ENCODE results near the gene TIPARP.

GRCh38 chr3:156649681-156650080 is 24.7 kb upstream of the TIPARP start:
- TF ChIP-seq TAF1 (IDR thresholded peaks at IDR 0.05; ENCODE audit: borderline replicate concordance, insufficient read depth, low read length) (no peak), POLR2AphosphoS5 (IDR thresholded peaks at IDR 0.05; ENCODE audit: low read depth, low read length) (no peak), REST (IDR thresholded peaks at IDR 0.05; ENCODE audit: insufficient read depth in 1 of 2, low read depth in 2 of 2, low read length in 2 of 2) (no peak), SIN3A (IDR thresholded peaks at IDR 0.05; ENCODE audit: borderline replicate concordance, insufficient read depth, low read length) (no peak), FOXP2 (optimal IDR thresholded peaks at IDR 0.05; ENCODE audit: borderline replicate concordance, extremely low read depth, extremely low read length, insufficient read depth) (no peak)

Measured in PFSK-1 (cell line).